ENCODE measurements around the gene IDH3A.

GRCh38 chr15:78182821-78183220, 33.7 kb downstream of the IDH3A start:
- TF ChIP-seq CBFB (CRISPR knock-in tag; IDR thresholded peaks at IDR 0.05) (no peak), ZBTB40 (IDR thresholded peaks at IDR 0.05) (no peak), ZBTB40 (CRISPR knock-in tag; IDR thresholded peaks at IDR 0.05) (no peak), POLR2A (conservative IDR thresholded peaks at IDR 0.05) (no peak), IRF2 (CRISPR knock-in tag; IDR thresholded peaks at IDR 0.05) (no peak), ZNF431 (CRISPR knock-in tag; IDR thresholded peaks at IDR 0.05) (no peak), CTCF (IDR thresholded peaks at IDR 0.05 in 2 of 3, conservative IDR thresholded peaks at IDR 0.05 in 1 of 3; ENCODE audit: insufficient read depth in 2 of 3, low read depth in 1 of 3, low read length in 3 of 3) (no peak), BHLHE40 (IDR thresholded peaks at IDR 0.05; ENCODE audit: low read length) (no peak), STAT6 (CRISPR knock-in tag; IDR thresholded peaks at IDR 0.05) (no peak), REST (IDR thresholded peaks at IDR 0.05; ENCODE audit: borderline replicate concordance) (no peak), REST (CRISPR knock-in tag; IDR thresholded peaks at IDR 0.05; ENCODE audit: low read depth) (no peak)
